IMR-90 (cell line): ENCODE measurements around the gene GIMAP1. TPM values are rescaled to one million over a fixed set of nuclear protein-coding genes. Genes with fewer than 3 reads are reported as not detected.

Experiments
- ATAC-seq: fragments of 200-7000 bp; cut with Tn5 transposase; 2 replicates; pipeline ENCODE4 v1.9.1; 2020; ENCODE audit warnings: low read depth, mild to moderate bottlenecking, moderate library complexity
- BruUV-seq: library from RNA; stranded (reverse); fragments of 400-500 nt; replicated peaks from 2 replicates; lab custom pipeline; 2021; lab: Mats Ljungman, UMichigan
- CTCF ChIA-PET: fragments of 300-600 bp; formaldehyde crosslinking; extraction: SDS; loops from one replicate; lab custom pipeline; 2021; ENCODE audit warnings: antibody characterized with exemption; lab: Yijun Ruan, JAX
- POLR2A ChIA-PET: fragments of 300-600 bp; sonication (Branson Sonifier 250); formaldehyde crosslinking; loops from one replicate; lab custom pipeline; 2022; ENCODE audit warnings: antibody characterized with exemption; ENCODE audit not compliant: unreplicated experiment; lab: Charles Lee
- DNase-seq: peaks from one replicate; pipeline ENCODE4 v3.0.0; 2013
- H2AFZ ChIP-seq: replicated peaks from 2 replicates; pipeline ENCODE3; 2013; ENCODE audit warnings: low read length, mild to moderate bottlenecking; ENCODE audit not compliant: poor library complexity
- H2AK5ac ChIP-seq: 2 replicates; pipeline ENCODE4 v1.6.1; 2013; ENCODE audit warnings: low read depth, low read length, inconsistent platforms
- H2AK9ac ChIP-seq: replicated peaks from 2 replicates; pipeline ENCODE3; 2013; ENCODE audit warnings: mild to moderate bottlenecking, low read depth, low read length, moderate library complexity; ENCODE audit not compliant: poor library complexity
- H2BK120ac ChIP-seq: 2 replicates; pipeline ENCODE4 v1.6.1; 2013; ENCODE audit warnings: low read depth, low read length, inconsistent platforms
- H2BK15ac ChIP-seq: 3 replicates; pipeline ENCODE4 v1.6.1; 2013; ENCODE audit warnings: low read depth, low read length, inconsistent platforms
- H2BK20ac ChIP-seq: 2 replicates; pipeline ENCODE4 v1.6.1; 2013; ENCODE audit warnings: low read depth, mild to moderate bottlenecking, inconsistent platforms, low read length, moderate library complexity
- H2BK5ac ChIP-seq: 2 replicates; pipeline ENCODE4 v1.6.1; 2013; ENCODE audit warnings: mild to moderate bottlenecking, low read depth, low read length, inconsistent platforms; ENCODE audit not compliant: poor library complexity, severe bottlenecking
- H3K14ac ChIP-seq: replicated peaks from 2 replicates; pipeline ENCODE4 v1.6.1; 2013; ENCODE audit warnings: low read depth, low read length, inconsistent platforms
- H3K18ac ChIP-seq: 2 replicates; pipeline ENCODE4 v1.6.1; 2013; ENCODE audit warnings: low read depth, low read length, control low read depth
- H3K23ac ChIP-seq: 2 replicates; pipeline ENCODE4 v1.6.1; 2013; ENCODE audit warnings: low read depth, low read length, inconsistent platforms
- H3K27ac ChIP-seq: 2 replicates; pipeline ENCODE4 v1.5.1; 2013; ENCODE audit warnings: mild to moderate bottlenecking, control low read depth, low read length; ENCODE audit not compliant: insufficient read depth
- H3K27me3 ChIP-seq: 2 replicates; pipeline ENCODE4 v1.6.1; 2013; ENCODE audit warnings: low read length; ENCODE audit not compliant: control insufficient read depth, insufficient read depth
- H3K36me3 ChIP-seq: 2 replicates; pipeline ENCODE4 v1.6.1; 2013; ENCODE audit warnings: low read length, mixed read lengths; ENCODE audit not compliant: control insufficient read depth, insufficient read depth
- H3K4ac ChIP-seq: 2 replicates; pipeline ENCODE4 v1.6.1; 2013; ENCODE audit warnings: low read depth, low read length, inconsistent platforms
- H3K4me1 ChIP-seq: 2 replicates; pipeline ENCODE4 v1.6.1; 2013; ENCODE audit warnings: low read length, mixed read lengths; ENCODE audit not compliant: control insufficient read depth, insufficient read depth
- H3K4me2 ChIP-seq: 2 replicates; pipeline ENCODE4 v1.6.1; 2013; ENCODE audit warnings: low read depth, mild to moderate bottlenecking, control low read depth, low read length, moderate library complexity
- H3K4me3 ChIP-seq: 2 replicates; pipeline ENCODE4 v1.5.1; 2013; ENCODE audit warnings: low read depth, mild to moderate bottlenecking, control low read depth, low read length, moderate library complexity; ENCODE audit not compliant: insufficient read depth
- H3K56ac ChIP-seq: 2 replicates; pipeline ENCODE4 v1.6.1; 2013; ENCODE audit warnings: low read length, inconsistent platforms; ENCODE audit not compliant: insufficient read depth; ENCODE audit errors: extremely low read depth
- H3K79me1 ChIP-seq, 2 experiments: 2 replicates each; pipeline ENCODE4 v1.6.1; 2013; ENCODE audit warnings: low read length in 2 of 2, inconsistent platforms in 1 of 2, low read depth in 1 of 2
- H3K9ac ChIP-seq: 2 replicates; pipeline ENCODE4 v1.6.1; 2013; ENCODE audit warnings: low read depth, low read length, control low read depth
- H3K9me1 ChIP-seq: 2 replicates; pipeline ENCODE4 v1.6.1; 2013; ENCODE audit warnings: low read length, inconsistent platforms; ENCODE audit not compliant: insufficient read depth
- H3K9me3 ChIP-seq: 2 replicates; pipeline ENCODE4 v1.6.1; 2013; ENCODE audit warnings: low read length; ENCODE audit not compliant: control insufficient read depth, insufficient read depth
- H4K20me1 ChIP-seq: 2 replicates; pipeline ENCODE4 v1.6.1; 2013; ENCODE audit warnings: low read length, inconsistent platforms; ENCODE audit not compliant: insufficient read depth
- H4K5ac ChIP-seq: 2 replicates; pipeline ENCODE4 v1.6.1; 2013; ENCODE audit warnings: mild to moderate bottlenecking, low read depth, low read length, control low read depth
- H4K8ac ChIP-seq, 2 experiments: 2 replicates each; pipeline ENCODE4 v1.6.1; 2013; ENCODE audit warnings: low read depth in 2 of 2, low read length in 2 of 2, control low read depth in 1 of 2, inconsistent platforms in 1 of 2
- H4K91ac ChIP-seq: 2 replicates; pipeline ENCODE4 v1.6.1; 2013; ENCODE audit warnings: low read depth, low read length, inconsistent platforms; ENCODE audit not compliant: insufficient read depth
- POLR2A ChIP-seq: IDR thresholded peaks from 2 replicates; pipeline ENCODE4 v1.6.1; 2012; ENCODE audit warnings: mild to moderate bottlenecking, low read depth, low read length
- SMC3 ChIP-seq: fragments of 150-350 bp; IDR thresholded peaks from 2 replicates; pipeline ENCODE4 v1.6.1; 2016; ENCODE audit warnings: low read depth, mild to moderate bottlenecking, antibody characterized with exemption, low read length, moderate library complexity
- WGBS, 2 experiments: methylation state at CpG; one replicate each; pipeline versions ENCODE4 v1.1.5 to v1.1.7; 2013; ENCODE audit warnings: missing lambda C conversion rate in 2 of 2; ENCODE audit not compliant: insufficient read length in 1 of 2; ENCODE audit errors: extremely low coverage in 2 of 2; 5-methylcytosine and 5-hydroxymethylcytosine counted together
- dilution Hi-C: fragments of 300-500 bp; cut with HindIII; formaldehyde crosslinking; loops from one replicate; pipeline ENCODE4 v1.14.3; 2018; ENCODE audit warnings: low sequenced_read_pairs; ENCODE audit not compliant: unreplicated experiment
- in situ Hi-C: fragments of 300-500 bp; cut with MboI; formaldehyde crosslinking; loops from 3 replicates; pipeline ENCODE4 v1.14.3; 2019; ENCODE audit warnings: low sequenced_read_pairs, inconsistent platforms, mixed read lengths
- intact Hi-C: fragments of 100-400 bp; cut with micrococcal nuclease; formaldehyde crosslinking; loops from 2 replicates; pipeline ENCODE4 v1.10.0; 2022
- polyA plus RNA-seq, 3 experiments: library from polyadenylated mRNA; depleted of rRNA; stranded (reverse); fragments of >200 nt; gene quantifications; 2 replicates each; pipeline ENCODE4 v1.2.3, GENCODE V29; 2012; ENCODE audit warnings: low replicate concordance in 1 of 3
- total RNA-seq: library from RNA; depleted of rRNA; stranded (reverse); fragments of >200 nt; gene quantifications from 2 replicates; pipeline ENCODE4 v1.2.3, GENCODE V29; 2012

Gene GIMAP1
- total and polyA plus RNA-seq, 2 of the 4 experiments (the other 2 are of a cell fraction): not detected

DNA sequence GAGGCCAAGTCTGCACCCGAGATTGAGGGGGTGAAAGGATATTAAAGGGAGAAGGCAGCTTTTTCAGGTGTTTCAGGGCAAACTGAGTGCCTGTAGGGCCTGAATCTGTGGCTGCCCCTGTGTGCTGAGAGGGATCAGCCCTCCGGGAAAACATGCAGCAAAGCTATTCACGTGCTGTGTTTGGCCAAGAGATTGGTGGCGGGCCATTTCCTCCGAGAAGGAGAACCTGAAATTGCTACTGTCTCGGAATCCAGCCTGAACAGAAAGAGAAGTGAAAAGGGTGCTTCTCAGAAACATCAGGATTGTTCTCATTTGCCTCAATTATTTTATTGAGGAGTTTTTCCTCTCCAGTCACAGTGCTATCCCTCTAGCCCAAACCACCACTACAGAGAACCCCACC lies 36.8 kb downstream of the GIMAP1 start:
- Histone ChIP-seq H3K4me1 (no peaks in the 10 kb centered on the region), H4K91ac (no peak overlapping the region), H3K9me1 (no peaks in the 10 kb centered on the region), H3K4me2 (no peak overlapping the region), H4K8ac (no peak overlapping the region), H3K56ac (no peak overlapping the region), H2AFZ (no peak overlapping the region), H3K14ac (no peak overlapping the region), H3K36me3 (no peaks in the 10 kb centered on the region), H2BK5ac (no peak overlapping the region), H3K79me1 (no peaks in the 10 kb centered on the region), H3K9ac (no peak overlapping the region), H2BK120ac (no peak overlapping the region), H3K27ac (no peak overlapping the region), H2BK15ac (no peak overlapping the region), H3K4ac (no peak overlapping the region), H2AK9ac (no peak overlapping the region), H2BK20ac (no peak overlapping the region), H3K4me3 (no peak overlapping the region), H4K5ac (no peak overlapping the region), H4K20me1 (no peaks in the 10 kb centered on the region), H2AK5ac (no peak overlapping the region), H3K27me3 (no peaks in the 10 kb centered on the region; the same call in 1 of the 2 replicates), H3K9me3 (no peaks in the 10 kb centered on the region), H3K18ac (no peak overlapping the region), H3K23ac (no peak overlapping the region)
- intact Hi-C loops: loop anchor here (10.0 kb wide), 1 partner anchor 468 kb away; no protein-coding TSS in a partner anchor
- TF ChIP-seq POLR2A (no peak), SMC3 (no peak)
- POLR2A ChIA-PET: no interaction called here
- CTCF ChIA-PET: no interaction called here
- no peak for ATAC-seq
- dilution Hi-C loops: no loop called here
- no TSS peak for BruUV-seq
- 27% methylated on average over 3 of the region's 6 CpGs; no CpG with 5 or more reads in 1 of the 2 experiments for WGBS, 2 experiments
- in situ Hi-C loops: no loop called here
- DNase-seq: no peak
